GM13977 (cell line): ENCODE data around the gene FAM118B.

Experiments used
- DNase-seq: peaks from one replicate; pipeline ENCODE4 v3.0.0; 2012; ENCODE audit warnings: low spot score
- CTCF ChIP-seq: IDR thresholded peaks from 2 replicates; pipeline ENCODE4 v1.5.1; 2012; ENCODE audit warnings: mild to moderate bottlenecking, control low read depth; ENCODE audit not compliant: insufficient read depth; ENCODE audit errors: extremely low read depth, missing control alignments
- in situ Hi-C: fragments of 300-500 bp; cut with MboI; formaldehyde crosslinking; loops from one replicate; pipeline ENCODE4 v1.12.0; 2022; ENCODE audit warnings: low sequenced_read_pairs, low pct_unique_long_range_greater_than_20kb, mixed read lengths, inconsistent platforms; ENCODE audit not compliant: unreplicated experiment

Gene FAM118B

DNA sequence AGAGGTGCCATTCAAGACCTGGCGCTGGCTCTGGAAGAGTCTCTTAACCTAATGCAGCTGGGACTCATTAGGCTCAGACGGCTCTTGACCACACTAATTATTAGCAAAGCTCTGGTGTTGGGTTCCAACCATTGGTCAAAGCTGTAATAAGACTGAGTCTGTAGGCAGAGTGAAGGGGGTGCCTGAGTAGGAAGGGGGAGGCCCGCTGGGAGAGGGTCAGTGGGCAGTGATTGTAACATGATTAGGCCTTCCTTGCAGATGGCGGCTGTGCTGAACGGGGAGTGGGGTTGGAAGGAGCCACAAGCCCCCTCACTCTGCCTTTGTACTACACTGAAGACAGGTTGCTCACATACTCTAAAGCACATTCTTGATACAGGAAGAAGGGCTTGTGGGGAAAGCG lies 51.9 kb downstream of the FAM118B start:
- in situ Hi-C loops: no loop called here
- no peak for DNase-seq
- no peak for TF ChIP-seq CTCF

DNA sequence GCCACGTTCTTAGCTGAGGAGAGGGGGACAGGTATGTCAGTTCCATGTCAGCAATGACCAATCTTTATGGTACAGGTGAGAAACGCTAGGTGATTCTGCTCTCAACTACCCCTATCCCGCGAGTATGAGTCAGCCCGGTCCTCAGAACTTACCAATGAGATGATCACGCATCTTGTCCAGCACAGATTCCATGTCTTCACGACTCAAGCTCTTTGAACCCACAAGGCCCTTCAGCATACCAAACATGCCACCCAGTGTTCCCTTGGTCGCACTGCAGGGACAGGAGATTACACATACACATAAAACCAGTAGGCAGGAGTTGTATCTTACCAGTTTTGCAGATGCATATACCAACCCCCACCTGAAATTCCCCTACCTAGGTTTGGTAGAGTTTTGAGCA lies 54.2 kb downstream of the FAM118B start:
- TF ChIP-seq CTCF: no peak
- no peak for DNase-seq
- in situ Hi-C loops: no loop called here

DNA sequence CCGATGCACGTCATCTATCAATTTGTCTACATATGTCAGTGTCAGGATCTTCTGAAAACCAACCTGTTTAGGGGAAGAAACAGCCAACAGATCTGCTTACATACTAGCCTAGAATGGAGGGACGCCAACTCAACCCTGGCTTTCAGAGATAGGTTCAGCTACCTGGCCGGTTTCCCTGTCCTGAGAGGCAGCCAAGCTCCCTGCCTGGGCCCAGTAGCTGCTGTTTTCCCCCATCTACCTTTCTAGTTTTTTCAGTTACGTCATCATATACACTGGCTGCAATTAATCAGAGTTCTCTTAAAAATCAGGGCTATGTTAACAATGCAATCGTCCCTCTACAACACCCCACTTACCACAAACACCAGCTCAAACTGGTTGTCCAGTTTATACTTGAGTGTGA lies 56.1 kb downstream of the FAM118B start:
- no peak for TF ChIP-seq CTCF
- no peak for DNase-seq
- in situ Hi-C loops: no loop called here

DNA sequence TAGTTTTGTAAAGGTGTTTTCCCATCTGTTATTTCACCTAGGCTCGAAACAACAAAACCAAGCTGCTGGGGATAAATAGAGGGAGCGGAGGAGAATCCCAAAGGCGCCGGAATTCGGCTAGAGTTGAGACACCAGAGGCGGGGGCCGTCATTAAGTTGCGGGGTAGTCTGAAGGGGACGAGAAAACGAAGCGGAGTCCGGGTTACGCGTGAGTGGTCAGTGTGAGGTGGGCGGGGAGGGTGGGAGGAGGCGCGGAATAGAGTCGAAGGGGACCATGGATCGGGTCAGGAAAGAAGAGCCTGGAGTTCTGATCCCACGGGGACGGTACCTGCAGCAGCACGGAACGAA lies 56.8 kb downstream of the FAM118B start:
- no peak for TF ChIP-seq CTCF
- DNase-seq: no peak
- in situ Hi-C loops: no loop called here

DNA sequence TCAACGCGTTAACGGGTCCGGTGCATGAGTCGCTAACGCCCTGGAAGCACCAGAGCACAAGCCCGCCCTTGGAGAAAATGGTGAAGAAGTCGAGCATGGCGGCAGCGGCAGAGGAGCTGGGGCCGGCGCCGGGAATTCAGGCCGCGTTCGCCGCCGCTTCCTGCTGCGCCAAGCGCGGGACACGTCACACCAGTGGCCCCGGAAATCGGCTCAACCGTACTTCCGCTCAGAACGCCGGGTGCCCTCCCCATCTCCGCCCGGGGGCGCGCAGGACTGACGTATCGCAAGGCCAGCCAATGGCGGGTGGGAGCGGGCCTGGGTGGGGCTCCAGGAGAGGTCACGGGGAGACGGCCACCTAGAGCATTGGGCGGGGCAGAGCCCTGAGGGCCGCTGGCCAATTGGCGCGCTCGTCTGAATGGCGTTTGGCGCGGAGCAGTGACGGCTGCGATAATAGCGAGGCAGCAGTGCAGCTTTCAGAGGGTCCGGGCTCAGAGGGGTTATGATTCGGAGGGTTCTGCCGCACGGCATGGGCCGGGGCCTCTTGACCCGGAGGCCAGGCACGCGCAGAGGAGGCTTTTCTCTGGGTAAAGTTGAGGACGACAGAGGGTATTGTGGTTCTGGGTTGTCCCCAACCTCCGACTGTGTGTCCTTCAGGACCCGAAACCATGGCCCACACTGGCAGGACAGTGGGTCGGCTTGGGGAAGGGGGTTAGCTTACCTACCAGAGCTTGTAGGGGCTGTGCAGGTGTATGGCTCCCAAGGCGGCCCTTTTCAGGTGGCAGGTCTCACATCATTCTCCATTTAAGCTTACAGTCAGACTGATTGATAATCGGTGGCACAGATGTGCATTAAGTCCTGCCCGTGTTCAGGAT lies 57.4 kb downstream of the FAM118B start, which contains the start of the genes FOXRED1 and SRPRA:
Gene FOXRED1 (plus strand): TSS at position 447 of the 872 bp plus-strand sequence. CDS start 53 bp downstream, at position 500.
Gene SRPRA (minus strand): TSS at position 188 of the 872 bp plus-strand sequence. CDS start 91 bp downstream, at position 97.
- DNase-seq: peak; percentile 100
- in situ Hi-C loops: no loop called here
- no peak for TF ChIP-seq CTCF

DNA sequence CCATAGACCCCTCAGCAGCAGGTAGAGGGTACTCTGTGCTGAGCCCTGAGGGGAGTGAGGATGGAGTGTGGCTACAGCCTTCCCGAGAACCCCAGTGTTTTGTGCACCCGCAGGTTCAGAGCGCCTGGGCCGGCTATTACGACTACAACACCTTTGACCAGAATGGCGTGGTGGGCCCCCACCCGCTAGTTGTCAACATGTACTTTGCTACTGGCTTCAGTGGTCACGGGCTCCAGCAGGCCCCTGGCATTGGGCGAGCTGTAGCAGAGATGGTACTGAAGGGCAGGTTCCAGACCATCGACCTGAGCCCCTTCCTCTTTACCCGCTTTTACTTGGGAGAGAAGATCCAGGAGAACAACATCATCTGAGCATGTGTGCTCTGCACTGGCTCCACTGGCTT lies 65.7 kb downstream of the FAM118B start:
- in situ Hi-C loops: no loop called here
- no peak for TF ChIP-seq CTCF
- no peak for DNase-seq

DNA sequence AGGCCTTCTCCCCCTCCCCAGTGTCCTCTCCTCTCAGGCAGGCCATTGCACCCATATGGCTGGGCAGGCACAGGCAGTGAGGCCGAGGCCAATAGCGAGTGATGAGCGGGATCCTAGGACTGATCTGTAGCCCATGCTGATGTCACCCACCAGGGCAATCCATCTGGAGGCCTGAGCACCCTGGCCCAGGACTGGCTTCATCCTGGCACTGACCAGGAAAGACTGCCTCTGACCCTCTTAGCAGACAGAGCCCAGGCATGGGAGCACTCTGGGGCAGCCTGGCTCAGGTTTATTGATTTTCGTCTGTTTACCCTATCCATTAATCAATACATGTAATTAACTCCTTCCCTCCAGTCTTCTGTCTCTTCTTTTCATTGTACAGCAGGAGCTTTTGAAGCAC lies 66.2 kb downstream of the FAM118B start:
- DNase-seq: no peak
- in situ Hi-C loops: no loop called here
- TF ChIP-seq CTCF: no peak
